SK-N-MC (cell line): Measurements from ENCODE around the gene DNAI7.

ENCODE experiments used
- DNase-seq: peaks from one replicate; pipeline ENCODE4 v3.0.0-alpha.2; 2011; ENCODE audit warnings: low read depth, low spot score
- H3K27ac ChIP-seq: fragments of 200-600 bp; sonication (generic); 2 replicates; pipeline ENCODE4 v1.5.1; 2016; ENCODE audit warnings: mixed run types
- H3K36me3 ChIP-seq: fragments of 200-600 bp; sonication (generic); 2 replicates; pipeline ENCODE4 v1.6.1; 2017; ENCODE audit warnings: antibody characterized with exemption, low read length, mixed read lengths; ENCODE audit not compliant: insufficient read depth
- H3K4me3 ChIP-seq: fragments of 200-600 bp; sonication (generic); 2 replicates; pipeline ENCODE4 v1.5.1; 2016
- H3K9ac ChIP-seq: fragments of 200-600 bp; sonication (generic); 2 replicates; pipeline ENCODE4 v1.8.0; 2017; ENCODE audit warnings: mixed run types, mixed read lengths; ENCODE audit not compliant: insufficient read length
- H3K9me3 ChIP-seq: fragments of 200-600 bp; sonication (generic); 2 replicates; pipeline ENCODE4 v1.6.1; 2017; ENCODE audit warnings: low read depth, mild to moderate bottlenecking, antibody characterized with exemption, low read length, moderate library complexity, mixed read lengths
- EZH2 ChIP-seq: fragments of 200-600 bp; sonication (generic); IDR thresholded peaks from one replicate; pipeline ENCODE4 v1.6.1; 2017; ENCODE audit warnings: antibody characterized with exemption
- FOXP2 ChIP-seq: optimal IDR thresholded peaks from 2 replicates; pipeline ENCODE3; 2011; ENCODE audit warnings: mild to moderate bottlenecking, moderate library complexity; ENCODE audit not compliant: insufficient read depth; ENCODE audit errors: extremely low read length, control extremely low read depth
- POLR2AphosphoS5 ChIP-seq: IDR thresholded peaks from 2 replicates; pipeline ENCODE4 v1.6.1; 2012; ENCODE audit warnings: mild to moderate bottlenecking, low read depth, low read length, borderline replicate concordance

The DNAI7 gene

GRCh38 chr12:25208554-25208953 lies 13.6 kb upstream of the DNAI7 start:
- H3K27ac ChIP-seq: no peak overlapping the region
- no peak for DNase-seq
- no peak overlapping the region for H3K4me3 ChIP-seq
- no peak overlapping the region for H3K9ac ChIP-seq
- peaks cover 21% of the 10 kb centered on the region for H3K36me3 ChIP-seq
- no peaks in the 10 kb centered on the region for H3K9me3 ChIP-seq
- TF ChIP-seq FOXP2 (no peak), POLR2AphosphoS5 (no peak)

- H3K36me3 ChIP-seq: peaks cover 21% of the 10 kb centered on the region
- DNase-seq: no peak
- no peak overlapping the region for H3K4me3 ChIP-seq
These were observed 12.9 kb upstream of the DNAI7 start for GRCh38 chr12:25207846-25208245.

GRCh38 chr12:25207411-25207810 lies 12.5 kb upstream of the DNAI7 start:
- Histone ChIP-seq H3K9ac (no peak overlapping the region), H3K4me3 (no peak overlapping the region), H3K9me3 (no peaks in the 10 kb centered on the region), H3K36me3 (peaks cover 21% of the 10 kb centered on the region), H3K27ac (no peak overlapping the region)
- no peak for DNase-seq
- TF ChIP-seq FOXP2: no peak
- no peak for TF ChIP-seq POLR2AphosphoS5
- no peak for TF ChIP-seq EZH2

More at GRCh38 chr12:25207846-25208245, 12.9 kb upstream of the DNAI7 start:
- no peak overlapping the region for H3K9ac ChIP-seq
- H3K27ac ChIP-seq: no peak overlapping the region
- no peaks in the 10 kb centered on the region for H3K9me3 ChIP-seq
- TF ChIP-seq EZH2 (no peak), POLR2AphosphoS5 (no peak), FOXP2 (no peak)

- no peak for TF ChIP-seq FOXP2
- no peak for TF ChIP-seq EZH2
- TF ChIP-seq POLR2AphosphoS5: no peak
- Histone ChIP-seq H3K9me3 (no peaks in the 10 kb centered on the region), H3K27ac (no peak overlapping the region), H3K9ac (no peak overlapping the region), H3K36me3 (peaks cover 6% of the 10 kb centered on the region), H3K4me3 (no peak overlapping the region)
- DNase-seq: no peak
These were observed 7.2 kb upstream of the DNAI7 start for GRCh38 chr12:25202137-25202536.

GRCh38 chr12:25200703-25201102 lies 5.7 kb upstream of the DNAI7 start:
- Histone ChIP-seq H3K27ac (no peak overlapping the region), H3K4me3 (no peak overlapping the region), H3K9ac (no peak overlapping the region), H3K9me3 (no peaks in the 10 kb centered on the region), H3K36me3 (peaks cover 6% of the 10 kb centered on the region; the same call in 1 of the 2 replicates)
- no peak for TF ChIP-seq POLR2AphosphoS5
- no peak for TF ChIP-seq EZH2
- DNase-seq: no peak

GRCh38 chr12:25197608-25198007 lies 2.6 kb upstream of the DNAI7 start:
- H3K27ac ChIP-seq: no peak overlapping the region
- no peaks in the 10 kb centered on the region for H3K36me3 ChIP-seq
- H3K4me3 ChIP-seq: no peak overlapping the region
- TF ChIP-seq POLR2AphosphoS5: no peak
- no peak for TF ChIP-seq FOXP2
- TF ChIP-seq EZH2: no peak
- H3K9ac ChIP-seq: no peak overlapping the region
- DNase-seq: no peak
- H3K9me3 ChIP-seq: no peaks in the 10 kb centered on the region

GRCh38 chr12:25194722-25195055 lies 271 bp downstream of the DNAI7 start:
- no peak for TF ChIP-seq EZH2
- TF ChIP-seq FOXP2: no peak
- no peak for TF ChIP-seq POLR2AphosphoS5
- H3K4me3 ChIP-seq: peak overlapping the region; percentile 87
- no peak overlapping the region for H3K27ac ChIP-seq
- no peaks in the 10 kb centered on the region for H3K9me3 ChIP-seq
- DNase-seq: no peak
- no peaks in the 10 kb centered on the region for H3K36me3 ChIP-seq
- H3K9ac ChIP-seq: peak overlapping the region; percentile 50

- Histone ChIP-seq H3K4me3 (peak overlapping the region; percentile 87), H3K9me3 (no peaks in the 10 kb centered on the region), H3K9ac (peak overlapping the region; percentile 50), H3K36me3 (no peaks in the 10 kb centered on the region), H3K27ac (no peak overlapping the region)
- DNase-seq: peak; percentile 18
- TF ChIP-seq POLR2AphosphoS5 (no peak), FOXP2 (no peak), EZH2 (no peak)
These were observed 746 bp downstream of the DNAI7 start for GRCh38 chr12:25194214-25194613.

GRCh38 chr12:25190793-25191192 lies 4.2 kb downstream of the DNAI7 start:
- no peak overlapping the region for H3K4me3 ChIP-seq
- no peaks in the 10 kb centered on the region for H3K36me3 ChIP-seq
- H3K27ac ChIP-seq: no peak overlapping the region
- no peak overlapping the region for H3K9ac ChIP-seq
- H3K9me3 ChIP-seq: no peaks in the 10 kb centered on the region
- no peak for DNase-seq
- TF ChIP-seq POLR2AphosphoS5: no peak
- TF ChIP-seq EZH2: no peak
